ENCODE data around the gene MTG2.

Gene MTG2

GRCh38 chr20:62192635-62193034 lies 9.8 kb downstream of the MTG2 start (continued):
- TF ChIP-seq ZSCAN18 (tag by site-specific recombination; IDR thresholded peaks at IDR 0.05), result no peak
- no peak for TF ChIP-seq ZNF239 (tag by site-specific recombination; IDR thresholded peaks at IDR 0.05)
- TF ChIP-seq ZNF202 (tag by site-specific recombination; IDR thresholded peaks at IDR 0.05; ENCODE audit: borderline replicate concordance), result no peak
- TF ChIP-seq ZNF112 (tag by site-specific recombination; IDR thresholded peaks at IDR 0.05), result no peak
- TF ChIP-seq MEIS1 (CRISPR knock-in tag; IDR thresholded peaks at IDR 0.05; ENCODE audit: borderline replicate concordance), result no peak
- no peak for TF ChIP-seq ZNF488 (tag by site-specific recombination; IDR thresholded peaks at IDR 0.05)
- no peak for TF ChIP-seq ZNF280D (tag by site-specific recombination; IDR thresholded peaks at IDR 0.05)
- TF ChIP-seq ZNF560 (tag by site-specific recombination; IDR thresholded peaks at IDR 0.05; ENCODE audit: borderline replicate concordance), result no peak
- TF ChIP-seq ZNF148 (tag by site-specific recombination; IDR thresholded peaks at IDR 0.05; ENCODE audit: borderline replicate concordance), result no peak
- no peak for TF ChIP-seq ZNF2 (tag by site-specific recombination; IDR thresholded peaks at IDR 0.05)
- TF ChIP-seq ZBTB7A (tag by site-specific recombination; IDR thresholded peaks at IDR 0.05; ENCODE audit: low read depth), result no peak

GRCh38 chr20:62193079-62194025 lies 10.5 kb downstream of the MTG2 start:
- no peak overlapping the region for H3K27ac ChIP-seq (ENCODE audit: extremely low read depth, low read depth, low read length)
- POLR2A ChIA-PET, result no interaction called here
- H3K9me3 ChIP-seq (ENCODE audit: control insufficient read depth, insufficient read depth, low read depth, low read length), result no peaks in the 10 kb centered on the region
- no peaks in the 10 kb centered on the region for H3K4me1 ChIP-seq (ENCODE audit: control insufficient read depth, insufficient read depth, low read length)
- H3K36me3 ChIP-seq (ENCODE audit: control insufficient read depth in 2 of 2, insufficient read depth in 1 of 2, low read length in 2 of 2), result peaks cover 24 to 72% of the 10 kb centered on the region in 2 experiments
- TF ChIP-seq ZNF354C (tag by site-specific recombination; IDR thresholded peaks at IDR 0.05; ENCODE audit: borderline replicate concordance, low read depth), result no peak
- TF ChIP-seq ZNF488 (tag by site-specific recombination; IDR thresholded peaks at IDR 0.05), result no peak
- peak; percentile 86 for TF ChIP-seq ZNF664 (tag by site-specific recombination; IDR thresholded peaks at IDR 0.05)
- TF ChIP-seq OSR2 (tag by site-specific recombination; IDR thresholded peaks at IDR 0.05), result no peak
- TF ChIP-seq ZNF391 (tag by site-specific recombination; IDR thresholded peaks at IDR 0.05; ENCODE audit: borderline replicate concordance, low read depth), result no peak
- CTCF ChIA-PET, result interaction anchor here (0.6 kb wide), 1 partner anchor 221 kb away, joined by 3 read pairs; no protein-coding TSS in a partner anchor
- no peak overlapping the region for H3K4me3 ChIP-seq (ENCODE audit: low read depth, low read length)
